Islet of Langerhans (tissue), 1 donor: Measurements from ENCODE around the gene CARS1.
"Not testable (repeated sequence)": the region's sequence is repeated elsewhere in the genome, so short reads cannot be mapped to it uniquely, and the experiment has no call there.

ENCODE experiments used
- FAIRE-seq: peaks from one replicate; lab custom pipeline; 2011; peaks lifted over from hg19 to GRCh38; lab: Jason Lieb, UNC

The CARS1 gene

DNA sequence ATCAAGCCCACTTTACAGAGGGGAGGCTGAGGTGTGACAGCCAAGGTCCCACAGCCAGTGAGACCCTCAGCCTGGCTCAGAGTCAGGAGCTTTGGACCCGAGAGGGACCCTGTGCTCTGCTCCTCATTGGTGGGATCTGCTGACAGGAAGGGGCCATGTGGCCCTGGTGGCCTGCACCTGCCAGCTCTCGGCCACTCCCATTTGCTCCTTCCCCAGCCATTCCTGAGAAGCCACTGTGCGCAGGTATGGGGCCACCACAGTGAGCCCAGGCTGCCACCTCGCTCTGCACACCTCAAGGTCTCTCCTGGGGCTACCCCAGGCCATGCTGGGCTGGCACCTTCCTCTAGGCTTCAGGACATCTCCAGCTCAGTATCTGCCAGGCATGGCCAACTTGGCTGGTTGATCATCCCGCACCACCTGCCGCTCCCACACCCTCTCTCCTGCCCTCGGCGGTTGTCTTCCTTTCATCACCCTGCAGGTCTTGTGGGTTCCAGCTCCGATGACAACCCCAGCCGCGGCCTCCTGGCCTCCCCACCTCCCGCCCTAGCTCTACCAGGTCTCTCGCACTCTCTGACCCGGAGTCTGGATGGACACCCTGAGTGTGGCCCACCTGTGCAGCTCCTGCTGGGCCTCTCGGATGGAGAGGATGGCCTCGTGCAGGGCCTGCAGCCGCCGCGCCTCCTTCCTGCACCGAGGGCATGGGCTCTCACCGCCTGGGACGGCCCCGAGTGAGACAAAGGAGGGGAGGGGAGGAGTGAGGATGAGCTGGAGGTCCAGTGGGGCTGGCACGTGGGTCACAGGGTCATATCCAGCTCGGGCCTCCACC lies 32.2 kb upstream of the CARS1 start:
- FAIRE-seq = no peak

DNA sequence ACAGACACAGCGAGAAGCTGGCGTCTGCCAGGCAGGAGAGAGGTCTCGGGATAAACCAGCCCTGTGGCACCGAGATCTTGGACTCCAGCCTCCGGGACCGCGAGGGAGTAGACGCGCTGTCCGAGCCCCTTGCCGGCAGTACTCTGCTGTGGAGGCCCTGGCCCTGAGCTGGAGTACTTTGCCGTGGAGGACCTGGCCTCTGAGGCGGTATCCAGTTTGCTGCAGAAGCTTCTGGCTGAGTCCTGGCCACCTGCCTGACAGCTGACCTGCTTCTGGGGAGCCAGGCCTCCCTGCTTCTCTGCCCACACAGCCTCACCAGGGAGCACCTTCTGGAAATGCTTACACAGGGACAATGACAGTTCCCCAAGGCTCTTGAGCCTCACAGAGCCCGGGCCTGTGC lies 31.6 kb upstream of the CARS1 start:
- no peak for FAIRE-seq

DNA sequence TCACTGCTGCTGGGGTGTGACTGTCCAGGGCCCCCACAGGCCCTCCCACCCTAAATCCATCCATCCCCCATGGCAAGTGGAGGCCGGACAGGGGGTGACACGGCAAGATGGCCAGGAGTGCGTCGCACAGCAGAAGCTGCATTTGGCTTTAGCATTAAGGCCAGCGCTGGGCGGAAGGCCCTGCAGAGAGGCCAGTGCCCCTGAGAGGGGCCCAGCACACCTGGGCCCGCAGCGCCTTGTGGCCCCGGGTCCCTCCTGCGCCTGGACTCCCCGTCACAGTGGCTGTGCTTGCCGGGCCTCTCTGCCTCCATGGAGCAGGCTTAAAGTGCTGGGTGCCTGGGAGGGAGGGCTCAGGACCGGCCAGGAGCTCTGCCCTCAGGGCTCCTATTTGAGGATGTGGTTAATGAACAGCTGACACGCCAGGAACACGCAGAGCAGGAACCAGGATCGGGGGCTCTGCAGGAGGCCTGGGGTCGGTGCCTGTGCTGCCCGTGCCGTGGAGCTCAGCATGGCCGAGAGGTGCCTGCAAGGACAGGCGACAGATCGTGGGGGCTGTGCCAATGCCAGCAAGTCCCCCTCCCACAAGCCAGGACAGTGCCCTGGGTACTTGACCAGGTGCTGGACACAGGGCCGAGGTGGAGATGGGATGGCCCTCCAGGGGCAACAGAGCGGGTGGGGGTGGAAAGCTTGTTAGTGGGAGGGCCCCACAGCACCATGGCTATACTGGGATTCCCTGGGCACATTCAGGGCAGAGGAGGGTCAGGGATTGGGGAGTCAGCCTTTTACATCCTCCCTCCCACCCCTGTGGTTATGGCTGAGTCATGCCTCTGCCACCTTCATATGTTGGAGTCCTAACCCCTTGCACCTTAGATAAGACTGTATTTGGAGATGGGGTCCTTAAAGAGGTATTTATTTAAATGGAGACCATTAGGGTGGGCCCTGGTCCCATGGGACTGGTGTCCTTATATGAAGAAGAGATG lies 30.9 kb upstream of the CARS1 start:
- no peak for FAIRE-seq

DNA sequence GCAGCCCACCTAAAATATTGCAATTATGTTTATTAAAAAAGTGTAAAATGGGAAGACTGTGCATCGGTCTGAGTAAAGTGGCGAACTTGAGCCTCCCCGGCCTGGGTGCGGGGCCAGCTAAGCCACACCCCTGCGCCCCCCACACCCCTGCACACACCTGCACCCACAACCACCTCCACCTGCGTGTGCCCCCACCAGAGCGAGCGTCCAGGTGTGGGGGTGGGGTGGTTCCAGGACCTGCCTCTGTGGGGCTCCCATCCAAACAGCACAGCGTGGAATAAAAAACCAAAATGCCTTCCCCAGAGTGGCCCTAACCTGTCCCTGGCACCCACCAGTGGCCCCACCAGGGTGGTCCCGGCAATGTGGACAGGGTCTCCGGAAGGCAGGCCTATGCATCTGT lies 30.1 kb upstream of the CARS1 start:
- no peak for FAIRE-seq

DNA sequence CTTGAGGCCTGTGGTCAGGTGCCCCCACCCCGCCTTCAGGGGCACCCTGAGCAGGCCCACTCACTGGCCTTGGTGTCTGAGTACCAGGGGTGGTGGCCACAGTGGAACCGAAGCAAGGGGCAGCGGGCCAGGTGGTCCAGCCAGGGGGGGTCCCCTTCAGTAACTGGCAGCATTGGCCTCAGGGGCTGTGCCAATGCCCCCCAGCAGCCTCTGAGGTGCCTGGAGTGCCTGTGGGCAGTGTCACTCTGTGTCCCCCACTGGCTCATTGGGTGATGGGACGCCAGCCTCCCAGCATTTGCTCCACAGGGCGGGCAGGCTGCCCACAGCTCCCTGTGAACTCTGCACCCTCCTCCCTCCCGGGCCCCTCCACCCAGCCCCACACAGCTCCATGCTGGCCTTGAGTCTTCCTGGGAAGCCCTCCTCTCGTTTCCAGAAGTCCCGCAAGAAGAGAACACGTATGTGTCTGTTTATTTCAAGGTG lies 29.5 kb upstream of the CARS1 start:
- FAIRE-seq = no peak

DNA sequence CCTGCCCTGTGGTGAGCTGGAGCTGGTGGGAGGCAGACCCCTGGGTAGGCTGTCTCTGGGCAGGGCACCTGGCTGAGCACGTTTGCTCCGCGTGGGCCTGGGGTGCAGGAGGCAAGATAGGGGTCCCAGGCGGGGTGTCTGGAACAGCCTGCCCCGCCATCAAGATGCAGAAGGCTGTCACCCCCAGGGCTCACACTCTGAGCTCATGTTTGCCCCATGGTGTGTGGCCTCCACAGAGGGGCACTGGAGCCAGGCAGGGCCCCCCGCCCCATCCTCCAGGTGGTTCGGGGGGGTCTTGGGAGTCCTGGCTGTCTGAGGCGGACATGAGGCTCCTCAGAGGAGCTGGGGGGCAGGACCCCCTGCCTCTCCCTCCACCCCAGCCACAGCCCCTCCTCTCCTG lies 28.9 kb upstream of the CARS1 start:
- FAIRE-seq = no peak

DNA sequence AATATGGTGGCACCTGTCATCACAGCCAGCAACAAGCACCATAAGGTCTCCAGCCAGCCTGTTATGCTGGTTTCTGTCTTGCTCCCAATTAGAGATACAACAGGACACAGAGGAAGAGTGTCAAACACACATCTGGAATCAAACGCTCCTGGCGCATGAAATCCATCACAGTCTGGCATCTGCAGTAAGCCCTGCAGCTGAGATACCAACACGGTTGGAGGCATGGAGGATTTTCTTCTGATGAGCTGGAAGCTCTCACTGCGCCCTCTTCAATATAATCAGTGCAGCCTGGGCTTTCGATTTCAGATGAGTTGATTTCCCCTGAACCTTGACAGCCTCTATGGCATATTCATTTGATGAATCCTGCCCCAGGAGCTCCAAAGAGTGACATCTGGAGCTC lies 27.8 kb upstream of the CARS1 start:
- no peak for FAIRE-seq

DNA sequence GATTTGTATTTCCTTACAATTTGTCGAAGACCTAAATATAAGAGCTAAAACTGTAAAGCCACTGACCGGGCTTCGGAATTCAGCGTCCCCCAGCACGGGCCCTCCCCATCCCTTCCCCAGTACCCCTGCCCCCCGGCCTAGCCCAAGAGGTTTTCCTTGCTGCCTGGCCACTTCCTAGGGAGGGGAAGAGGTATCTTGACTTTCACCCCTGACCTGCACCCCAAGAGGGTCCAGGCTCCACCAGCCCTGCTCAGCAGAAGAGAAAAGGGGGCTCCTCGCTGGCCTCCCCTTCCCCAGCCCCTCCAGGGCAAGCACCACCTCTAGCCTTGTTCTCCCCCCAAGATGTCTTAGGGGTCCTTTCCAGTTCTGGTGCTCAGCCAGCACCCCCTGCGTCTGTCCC lies 26.1 kb upstream of the CARS1 start:
- no peak for FAIRE-seq

DNA sequence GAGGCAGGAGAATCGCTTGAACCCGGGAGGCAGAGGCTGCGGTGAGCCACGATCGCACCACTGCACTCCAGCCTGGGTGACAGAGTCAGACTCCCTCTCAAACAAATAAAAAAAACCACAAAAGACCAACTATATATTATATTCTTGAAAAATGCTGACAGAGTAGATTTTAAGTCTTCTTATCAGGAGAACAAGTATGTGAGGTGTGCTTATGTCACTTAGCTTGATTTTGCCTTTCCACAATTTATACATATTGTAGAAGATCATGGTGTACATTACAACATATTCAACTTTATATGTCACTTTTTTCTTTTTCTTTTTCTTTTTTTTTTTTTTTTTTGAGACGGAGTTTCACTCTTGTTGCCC lies 24.1 kb upstream of the CARS1 start:
- no peak for FAIRE-seq

DNA sequence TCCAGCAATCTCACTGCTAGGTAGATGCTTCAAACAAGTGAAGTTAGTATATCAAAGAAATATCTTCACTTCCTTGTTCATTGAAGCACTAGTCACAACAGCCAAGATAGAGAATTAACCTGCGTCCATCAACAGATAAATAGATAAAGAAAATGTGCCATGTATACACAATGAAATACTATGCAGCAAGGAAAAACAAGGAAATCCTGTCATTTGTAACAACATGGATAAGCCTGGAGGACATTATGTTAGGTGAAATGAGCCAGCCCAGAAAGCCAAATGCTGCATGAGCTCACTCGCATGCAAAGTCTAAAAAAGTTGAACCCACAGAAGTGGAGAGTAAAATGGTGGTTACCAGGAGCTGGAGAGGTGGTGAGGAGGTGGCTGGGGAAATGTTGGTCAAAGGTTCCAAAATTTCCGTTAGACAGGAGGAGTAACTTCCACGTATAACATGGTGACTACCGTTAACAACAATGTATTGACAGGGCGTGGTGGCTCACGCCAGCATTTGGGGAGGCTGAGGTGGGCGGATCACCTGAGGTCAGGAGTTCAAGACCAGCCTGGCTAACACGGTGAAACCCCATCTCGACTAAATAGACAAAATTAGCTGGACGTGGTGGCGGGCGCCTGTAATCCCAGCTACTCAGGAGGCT lies 23.6 kb upstream of the CARS1 start:
- no peak for FAIRE-seq

DNA sequence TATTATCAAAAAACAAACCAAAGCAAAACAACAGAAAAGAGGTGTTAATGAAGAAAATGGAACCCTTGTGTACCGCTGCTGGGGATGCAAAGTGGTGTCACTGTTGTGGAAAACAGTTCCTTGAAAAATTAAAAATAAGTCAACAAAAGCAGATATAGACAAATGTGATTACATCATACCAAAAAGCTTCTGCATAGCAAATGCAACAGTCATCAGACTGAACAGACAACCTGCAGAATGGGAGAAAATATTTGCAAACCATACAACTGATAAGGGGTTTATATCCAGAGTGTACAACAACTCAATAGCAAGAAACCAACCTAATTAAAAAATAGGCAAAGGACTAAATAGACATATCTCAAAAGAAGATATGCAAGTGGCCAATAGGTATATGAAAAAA lies 22.9 kb upstream of the CARS1 start:
- FAIRE-seq = no peak

DNA sequence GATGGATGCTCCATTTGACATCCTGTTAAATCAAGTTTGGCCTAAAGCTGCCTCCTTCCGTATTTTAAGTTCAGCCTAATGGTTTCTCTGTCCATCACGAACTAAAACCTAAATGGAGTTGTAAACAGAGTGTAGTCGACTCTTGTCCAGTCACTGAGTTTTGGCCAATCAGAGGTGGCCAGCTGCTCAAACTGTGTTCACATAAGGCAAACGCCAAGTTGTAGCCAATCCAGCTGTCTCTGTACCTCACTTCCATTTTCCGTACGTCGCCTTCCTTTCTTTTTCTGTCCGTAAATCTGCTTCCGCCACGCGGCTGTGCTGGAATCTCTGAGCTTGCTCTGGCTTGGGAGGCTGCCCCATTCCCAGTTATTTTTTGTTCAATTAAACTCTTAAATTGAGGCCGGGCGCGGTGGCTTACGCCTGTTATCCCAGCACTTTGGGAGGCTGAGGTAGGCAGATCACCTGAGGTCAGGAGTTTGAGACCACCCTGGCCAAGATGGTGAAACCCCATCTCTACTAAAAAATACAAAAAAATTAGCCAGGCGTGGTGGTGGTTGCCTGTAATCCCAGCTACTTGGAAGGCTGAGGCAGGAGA lies 20.7 kb upstream of the CARS1 start:
- FAIRE-seq = no peak

DNA sequence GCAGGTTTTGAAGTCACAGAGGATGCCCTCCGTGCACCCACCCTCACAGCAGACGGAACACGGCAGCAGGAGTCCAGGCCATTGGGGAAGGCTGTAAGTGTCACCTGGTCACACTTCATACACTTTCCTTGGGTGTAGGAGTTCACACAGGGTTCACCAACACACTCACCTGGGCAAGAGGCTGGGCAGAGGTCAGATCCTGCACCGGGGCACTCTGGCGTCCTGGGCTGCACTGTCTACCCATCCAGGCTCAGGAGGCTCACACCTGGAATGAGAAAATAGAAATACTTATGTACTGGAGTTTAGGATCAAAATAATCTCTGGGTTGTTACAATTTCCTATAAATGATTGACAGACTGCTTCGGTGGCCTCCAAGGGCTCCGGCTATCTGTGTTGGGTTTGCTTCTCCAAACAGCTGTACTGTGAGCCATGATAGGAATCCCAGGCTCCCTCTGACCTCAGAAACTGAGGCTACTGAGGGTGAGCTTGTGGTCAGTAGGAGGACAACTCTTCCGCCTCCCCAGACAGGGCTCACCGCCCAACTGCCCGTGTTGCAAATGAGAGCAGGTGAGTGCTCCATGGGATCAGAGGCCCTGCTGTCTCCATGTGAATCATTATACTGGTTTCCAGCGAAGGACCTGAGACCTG lies 20.1 kb upstream of the CARS1 start:
- FAIRE-seq = no peak

DNA sequence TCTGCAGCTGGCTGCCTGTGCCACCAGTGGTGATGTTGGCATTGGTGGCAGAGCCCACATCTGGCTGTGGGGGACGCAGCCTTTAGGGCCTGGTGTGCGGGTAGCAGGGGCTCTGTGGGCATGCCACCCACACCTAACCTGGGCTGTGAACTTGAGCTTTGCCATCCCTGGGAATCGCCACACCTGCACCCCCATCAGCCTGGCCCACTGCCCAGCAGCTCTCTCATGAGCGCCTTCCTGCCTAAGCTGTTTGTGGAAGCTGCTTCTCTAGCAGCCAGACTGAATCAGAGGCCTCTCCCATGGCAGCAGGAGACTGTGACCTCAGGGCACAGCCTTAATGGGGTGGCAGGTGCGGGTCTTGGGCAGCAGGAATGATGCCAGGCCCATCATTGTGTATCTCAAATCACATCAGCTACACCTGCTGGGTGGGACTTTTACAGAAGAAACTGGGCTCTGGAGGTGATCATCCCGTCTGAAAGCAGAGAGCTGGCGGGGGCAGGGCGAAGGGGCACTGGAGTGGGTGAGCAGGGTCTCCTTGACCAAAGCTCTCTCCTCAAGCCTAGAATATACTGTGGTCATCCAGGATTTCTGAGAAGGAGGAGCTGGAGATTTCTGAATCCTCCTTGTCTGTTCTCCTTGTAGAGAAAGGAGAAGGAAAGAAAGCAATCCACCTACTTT lies 17.8 kb upstream of the CARS1 start:
- FAIRE-seq = no peak

DNA sequence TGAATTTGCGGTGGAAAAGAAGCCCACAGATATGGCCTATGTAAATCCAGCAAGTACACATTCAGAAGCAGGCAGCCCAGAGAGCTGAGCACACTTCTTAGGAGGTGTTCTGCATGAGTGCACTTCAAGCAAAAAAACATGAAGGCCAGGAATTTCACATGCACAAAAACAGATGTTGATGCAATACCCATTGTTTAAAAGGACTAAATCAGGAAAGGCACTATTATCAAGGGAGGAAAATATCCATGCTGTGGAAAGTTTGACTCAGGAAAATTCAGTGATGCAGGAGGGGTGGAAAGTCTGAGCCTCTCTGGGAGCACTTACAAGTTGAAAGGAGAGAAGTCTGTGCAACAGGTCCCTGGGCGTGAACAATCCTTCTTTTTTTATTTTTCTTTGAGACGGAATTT lies 15.8 kb upstream of the CARS1 start:
- no peak for FAIRE-seq

DNA sequence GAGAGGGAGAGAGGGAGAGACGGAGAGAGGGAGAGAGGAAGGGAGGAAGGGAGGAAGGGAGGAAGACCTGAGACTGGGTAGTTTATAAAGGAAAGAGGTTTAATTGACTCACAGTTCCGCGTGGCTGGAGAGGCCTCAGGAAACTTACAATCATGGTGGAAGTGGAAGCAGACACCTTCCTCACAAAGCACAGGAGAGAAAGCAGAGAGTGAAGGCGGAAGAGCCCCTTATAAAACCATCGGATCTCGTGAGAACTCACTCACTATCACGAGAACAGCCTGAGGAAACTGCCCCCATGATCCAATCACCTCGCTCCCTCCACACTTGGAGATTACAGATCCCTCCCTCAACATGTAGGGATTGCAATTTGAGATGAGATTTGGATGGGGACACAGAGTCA lies 12.2 kb upstream of the CARS1 start:
- no peak for FAIRE-seq

DNA sequence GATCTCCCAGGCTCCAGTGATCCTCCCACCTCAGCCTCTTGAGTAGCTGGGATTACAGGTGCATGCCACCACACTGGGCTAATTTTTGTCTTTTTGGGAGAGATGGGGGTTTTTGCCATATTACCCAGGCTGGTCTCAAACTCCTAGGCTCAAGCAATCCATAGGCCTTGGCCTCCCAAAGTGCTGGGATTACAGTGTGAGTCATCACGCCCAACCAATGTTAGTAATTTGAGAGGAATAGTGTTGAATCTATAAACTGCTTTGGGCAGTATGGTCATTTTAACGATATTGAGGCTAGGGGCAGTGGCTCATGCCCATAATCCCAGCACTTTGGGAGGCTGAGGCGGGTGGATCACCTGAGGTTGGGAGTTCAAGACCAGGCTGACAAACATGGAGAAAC lies 9.1 kb upstream of the CARS1 start:
- not testable (repeated sequence) for FAIRE-seq

DNA sequence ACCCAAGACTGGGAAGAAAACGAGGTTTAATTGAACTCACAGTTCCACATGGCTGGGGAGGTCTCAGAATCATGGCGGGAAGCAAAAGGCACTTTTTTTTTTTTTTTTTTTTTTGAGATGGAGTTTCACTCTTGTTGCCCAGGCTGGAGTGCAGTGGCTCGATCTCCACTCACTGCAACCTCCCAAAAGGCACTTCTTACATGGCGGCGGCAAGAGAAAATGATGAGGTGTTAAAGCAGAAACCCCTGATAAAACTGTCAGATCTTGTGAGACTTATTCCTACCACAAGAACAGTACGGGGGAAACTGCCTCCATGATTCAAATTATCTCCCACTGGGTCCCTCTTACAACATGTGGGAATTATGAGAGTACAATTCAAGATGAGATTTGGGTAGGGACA lies 7.5 kb upstream of the CARS1 start:
- FAIRE-seq = not testable (repeated sequence)

DNA sequence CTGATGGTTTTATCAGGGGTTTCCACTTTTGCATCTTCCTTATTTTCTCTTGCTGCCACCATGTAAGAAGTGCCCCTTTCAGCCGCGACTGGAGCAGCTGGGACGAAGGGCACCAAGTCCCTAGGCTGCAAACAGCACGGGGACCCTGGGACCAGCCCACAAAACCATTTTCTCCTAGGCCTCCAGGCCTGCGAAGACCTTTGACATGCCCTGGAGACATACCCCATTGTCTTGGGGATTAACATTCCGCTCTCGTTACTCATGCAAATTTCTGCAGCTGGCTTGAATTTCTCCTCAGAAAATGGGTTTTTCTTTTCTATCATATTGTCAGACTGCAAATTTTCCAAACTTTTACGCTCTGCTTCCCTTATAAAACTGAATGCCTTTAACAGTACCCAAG lies 6.7 kb upstream of the CARS1 start:
- FAIRE-seq = not testable (repeated sequence)

DNA sequence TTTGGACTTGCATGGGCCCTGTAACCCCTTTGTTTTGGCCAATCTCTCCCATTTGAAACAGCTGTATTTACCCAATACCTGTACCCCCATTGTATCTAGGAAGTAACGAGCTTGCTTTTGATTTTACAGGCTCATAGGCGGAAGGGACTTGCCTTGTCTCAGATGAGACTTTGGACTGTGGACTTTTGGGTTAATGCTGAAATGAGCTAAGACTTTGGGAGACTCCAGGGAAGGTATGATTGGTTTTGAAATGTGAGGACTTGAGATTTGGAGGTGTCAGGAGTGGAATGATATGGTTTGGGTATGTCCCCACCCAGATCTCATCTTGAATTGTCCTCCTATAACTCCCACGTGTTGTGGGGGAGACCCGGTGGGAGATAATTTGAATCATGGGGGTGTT lies 6.2 kb upstream of the CARS1 start:
- not testable (repeated sequence) for FAIRE-seq

DNA sequence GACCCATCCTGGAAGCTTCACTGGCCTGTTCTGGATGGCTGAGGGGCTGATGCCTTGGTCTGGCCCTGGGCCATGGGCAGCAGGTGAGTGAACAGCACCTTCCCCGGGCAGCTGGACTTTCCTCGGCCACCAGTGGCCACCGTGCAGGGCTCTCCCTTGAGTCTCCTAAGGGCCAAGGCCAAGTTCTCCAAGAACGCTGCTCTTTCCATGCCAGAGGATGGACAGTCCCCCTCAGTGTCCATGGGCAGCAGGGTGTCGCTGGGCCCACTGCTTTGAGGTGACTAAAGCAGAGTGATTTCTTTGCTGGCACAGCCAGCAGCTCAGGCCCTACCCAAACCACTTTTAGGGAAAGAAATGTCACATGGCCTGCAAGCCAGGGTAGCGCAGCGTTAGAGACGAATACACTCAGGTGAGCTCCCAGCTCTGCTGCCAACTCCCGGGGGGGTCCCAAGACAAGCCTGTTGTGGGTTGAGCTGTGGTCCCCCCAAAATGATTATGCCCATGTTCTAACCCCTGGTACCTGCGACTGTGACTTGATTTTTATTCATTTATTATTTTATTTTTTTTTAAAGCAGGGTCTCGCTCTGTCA lies 3.3 kb upstream of the CARS1 start:
- FAIRE-seq = no peak
